PC-3 (cell line): ENCODE data around the gene RNPEP. TPM values are rescaled to one million over a fixed set of nuclear protein-coding genes. Genes with fewer than 3 reads are reported as not detected.

Experiments
- ATAC-seq: fragments of 200-7000 bp; cut with Tn5 transposase; 2 replicates; pipeline ENCODE4 v1.9.1; 2020; ENCODE audit warnings: mild to moderate bottlenecking, moderate library complexity
- BruUV-seq: library from RNA; stranded (reverse); fragments of 400-500 nt; replicated peaks from 2 replicates; lab custom pipeline; 2021; lab: Mats Ljungman, UMichigan
- CTCF ChIA-PET: fragments of 300-600 bp; sonication (Branson Sonifier 250); formaldehyde crosslinking; loops from one replicate; lab custom pipeline; 2022; ENCODE audit warnings: antibody characterized with exemption; lab: Charles Lee
- POLR2A ChIA-PET: fragments of 300-600 bp; sonication (Branson Sonifier 250); formaldehyde crosslinking; loops from one replicate; lab custom pipeline; 2022; ENCODE audit warnings: antibody characterized with exemption; ENCODE audit not compliant: unreplicated experiment; lab: Charles Lee
- DNase-seq: peaks from one replicate; pipeline ENCODE4 v3.0.0-alpha.2; 2015
- H2AFZ ChIP-seq: fragments of 300-600 bp; sonication (generic); 2 replicates; pipeline ENCODE4 v1.6.0; 2016; ENCODE audit warnings: antibody characterized with exemption, low read length
- H3F3A ChIP-seq: fragments of 300-600 bp; sonication (generic); one replicate; pipeline ENCODE4 v1.6.0; 2017; ENCODE audit warnings: antibody characterized with exemption, low read length, control low read depth, mild to moderate bottlenecking; ENCODE audit not compliant: unreplicated experiment
- H3K27ac ChIP-seq: fragments of 300-600 bp; sonication (generic); 2 replicates; pipeline ENCODE4 v1.5.1; 2016; ENCODE audit warnings: mild to moderate bottlenecking, low read length
- H3K27me3 ChIP-seq: fragments of 300-600 bp; sonication (generic); 2 replicates; pipeline ENCODE4 v1.6.1; 2016; ENCODE audit warnings: low read length, mixed read lengths
- H3K36me3 ChIP-seq: fragments of 300-600 bp; sonication (generic); 2 replicates; pipeline ENCODE4 v1.6.1; 2016; ENCODE audit warnings: low read depth, mixed run types, low read length, mixed read lengths
- H3K4me1 ChIP-seq: fragments of 300-600 bp; sonication (generic); 2 replicates; pipeline ENCODE4 v1.5.1; 2016; ENCODE audit warnings: low read length; ENCODE audit not compliant: insufficient read depth
- H3K4me2 ChIP-seq: fragments of 300-600 bp; sonication (generic); 2 replicates; pipeline ENCODE4 v1.6.0; 2016; ENCODE audit warnings: low read length
- H3K4me3 ChIP-seq: fragments of 300-600 bp; sonication (generic); 2 replicates; pipeline ENCODE4 v1.5.1; 2016; ENCODE audit warnings: mild to moderate bottlenecking, low read length, mixed read lengths
- H3K79me2 ChIP-seq: fragments of 300-600 bp; sonication (generic); 2 replicates; pipeline ENCODE4 v1.6.1; 2017; ENCODE audit warnings: low read length, mixed read lengths
- H3K9ac ChIP-seq: fragments of 300-600 bp; sonication (generic); 2 replicates; pipeline ENCODE4 v1.6.0; 2016; ENCODE audit warnings: mild to moderate bottlenecking, low read length
- H3K9me2 ChIP-seq: fragments of 300-600 bp; sonication (generic); replicated peaks from 2 replicates; pipeline ENCODE4 v1.6.1; 2016; ENCODE audit warnings: mixed run types, low read length, mixed read lengths
- H3K9me3 ChIP-seq: fragments of 300-600 bp; sonication (generic); 2 replicates; pipeline ENCODE4 v1.6.1; 2016; ENCODE audit warnings: low read length, mixed read lengths
- H4K20me1 ChIP-seq: fragments of 300-600 bp; sonication (generic); 2 replicates; pipeline ENCODE4 v1.6.1; 2016; ENCODE audit warnings: low read length, mixed read lengths
- CTCF ChIP-seq: fragments of 300-600 bp; sonication (generic); conservative IDR thresholded peaks from 2 replicates; pipeline ENCODE4 v1.5.1; 2017; ENCODE audit warnings: antibody characterized with exemption, low read depth, mild to moderate bottlenecking, low read length
- EZH2 ChIP-seq: fragments of 300-600 bp; sonication (generic); IDR thresholded peaks from one replicate; pipeline ENCODE4 v1.6.1; 2017; ENCODE audit warnings: antibody characterized with exemption, mild to moderate bottlenecking, low read length; ENCODE audit not compliant: unreplicated experiment
- EZH2phosphoT487 ChIP-seq: fragments of 300-600 bp; sonication (generic); IDR thresholded peaks from 2 replicates; pipeline ENCODE4 v1.6.1; 2018; ENCODE audit warnings: mild to moderate bottlenecking, antibody characterized with exemption, low read length, borderline replicate concordance
- intact Hi-C: fragments of 100-400 bp; cut with micrococcal nuclease; formaldehyde crosslinking; loops from 2 replicates; pipeline ENCODE4 v1.9.0; 2023
- total RNA-seq: library from RNA; depleted of rRNA; stranded (reverse); fragments of >200 nt; gene quantifications from 2 replicates; pipeline ENCODE4 v1.2.3, GENCODE V29; 2014

RNPEP gene
- total RNA-seq, 1 experiment from 2014 or later: 64.7 TPM

- Histone ChIP-seq H3K9me2 (no peaks in the 10 kb centered on the region), H3K27ac (peak overlapping the region; percentile 41; the same call in 1 of the 2 replicates), H3K27me3 (no peaks in the 10 kb centered on the region), H2AFZ (no peak overlapping the region), H3K4me3 (peak overlapping the region; percentile 55; the same call in 1 of the 2 replicates), H3K79me2 (peaks cover 58% of the 10 kb centered on the region), H3K9me3 (no peaks in the 10 kb centered on the region), H3K4me2 (peak overlapping the region; percentile 98), H3K36me3 (peaks cover 40% of the 10 kb centered on the region), H3K9ac (no peak overlapping the region), H3F3A (no peaks in the 10 kb centered on the region), H4K20me1 (peaks cover 51% of the 10 kb centered on the region), H3K4me1 (peaks cover 84% of the 10 kb centered on the region)
- CTCF ChIA-PET: no interaction called here
- POLR2A ChIA-PET: no interaction called here
- no TSS peak for BruUV-seq
- intact Hi-C loops: no loop called here
- TF ChIP-seq EZH2: no peak
- TF ChIP-seq CTCF: no peak
- TF ChIP-seq EZH2phosphoT487: no peak
- no peak for DNase-seq
- no peak for ATAC-seq
Observed at GRCh38 chr1:202015662-202015937, 33.2 kb downstream of the RNPEP start.

DNA sequence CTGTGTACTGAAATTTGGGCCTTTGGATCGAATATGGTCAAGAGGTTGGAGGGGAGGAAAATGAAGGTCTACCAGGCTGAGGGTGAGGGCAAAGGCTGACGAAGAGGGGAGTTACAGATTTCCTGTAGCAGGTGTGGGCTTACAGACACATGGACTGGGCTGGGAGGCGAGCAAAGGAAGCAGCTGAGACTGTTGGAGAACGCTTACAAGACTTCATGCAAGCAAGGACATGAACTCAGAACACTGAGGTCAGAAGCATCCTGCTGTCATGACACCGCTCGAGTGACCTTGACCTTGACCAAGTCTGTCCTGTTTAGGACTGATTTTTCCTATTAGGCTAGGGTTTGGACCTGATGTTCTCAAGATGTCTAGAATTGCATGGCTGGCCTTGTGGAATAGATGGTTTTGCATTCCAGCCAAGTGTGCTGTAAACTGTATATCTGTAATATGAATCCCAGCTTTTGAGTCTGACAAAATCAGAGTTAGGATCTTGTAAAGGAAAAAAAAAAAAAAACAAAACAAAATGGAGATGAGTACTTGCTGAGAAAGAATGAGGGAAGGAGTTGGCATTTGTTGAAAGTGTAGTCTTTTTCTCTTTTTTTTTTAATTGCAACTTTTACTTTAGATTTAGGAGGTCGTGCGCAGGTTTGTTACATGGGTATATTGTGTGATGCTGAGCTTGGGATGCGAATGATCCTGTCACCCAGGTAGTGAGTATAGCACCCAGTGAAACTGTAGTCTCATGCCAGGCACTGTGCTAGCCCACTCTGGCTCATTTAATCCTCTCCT lies 33.8 kb downstream of the RNPEP start:
- DNase-seq (no peak), ATAC-seq (no peak)
- no peak overlapping the region for H2AFZ ChIP-seq
- no TSS peak for BruUV-seq
- no peaks in the 10 kb centered on the region for H3K9me2 ChIP-seq
- ChIA-PET CTCF (interaction anchor here (0.6 kb wide), 1 partner anchor 15 kb away, joined by 7 read pairs; no protein-coding TSS in a partner anchor), POLR2A (interaction anchor here (1.0 kb wide), 1 partner anchor 96 kb away, joined by 6 read pairs; no protein-coding TSS in a partner anchor)
- no peaks in the 10 kb centered on the region for H3F3A ChIP-seq
- peaks cover 52% of the 10 kb centered on the region for H3K79me2 ChIP-seq
- intact Hi-C loops: no loop called here
- no peaks in the 10 kb centered on the region for H3K27me3 ChIP-seq
- H3K27ac ChIP-seq: peak overlapping the region; percentile 99
- no peaks in the 10 kb centered on the region for H3K9me3 ChIP-seq
- H3K9ac ChIP-seq: no peak overlapping the region
- peak overlapping the region; percentile 55; the same call in 1 of the 2 replicates for H3K4me3 ChIP-seq
- peak overlapping the region; percentile 98 for H3K4me2 ChIP-seq
- no peak for TF ChIP-seq CTCF
- TF ChIP-seq EZH2: no peak
- TF ChIP-seq EZH2phosphoT487: no peak
- H3K4me1 ChIP-seq: peaks cover 89% of the 10 kb centered on the region
- H3K36me3 ChIP-seq: peaks cover 40% of the 10 kb centered on the region
- H4K20me1 ChIP-seq: peaks cover 44% of the 10 kb centered on the region
